GM21390 (cell line): Measurements from ENCODE around the gene LRRC8B.

ENCODE experiments used
- ATAC-seq: cut with Tn5 transposase; IDR thresholded peaks from one replicate; pipeline ENCODE4 v1.9.1; 2021; ENCODE audit not compliant: unreplicated experiment

LRRC8B gene

DNA sequence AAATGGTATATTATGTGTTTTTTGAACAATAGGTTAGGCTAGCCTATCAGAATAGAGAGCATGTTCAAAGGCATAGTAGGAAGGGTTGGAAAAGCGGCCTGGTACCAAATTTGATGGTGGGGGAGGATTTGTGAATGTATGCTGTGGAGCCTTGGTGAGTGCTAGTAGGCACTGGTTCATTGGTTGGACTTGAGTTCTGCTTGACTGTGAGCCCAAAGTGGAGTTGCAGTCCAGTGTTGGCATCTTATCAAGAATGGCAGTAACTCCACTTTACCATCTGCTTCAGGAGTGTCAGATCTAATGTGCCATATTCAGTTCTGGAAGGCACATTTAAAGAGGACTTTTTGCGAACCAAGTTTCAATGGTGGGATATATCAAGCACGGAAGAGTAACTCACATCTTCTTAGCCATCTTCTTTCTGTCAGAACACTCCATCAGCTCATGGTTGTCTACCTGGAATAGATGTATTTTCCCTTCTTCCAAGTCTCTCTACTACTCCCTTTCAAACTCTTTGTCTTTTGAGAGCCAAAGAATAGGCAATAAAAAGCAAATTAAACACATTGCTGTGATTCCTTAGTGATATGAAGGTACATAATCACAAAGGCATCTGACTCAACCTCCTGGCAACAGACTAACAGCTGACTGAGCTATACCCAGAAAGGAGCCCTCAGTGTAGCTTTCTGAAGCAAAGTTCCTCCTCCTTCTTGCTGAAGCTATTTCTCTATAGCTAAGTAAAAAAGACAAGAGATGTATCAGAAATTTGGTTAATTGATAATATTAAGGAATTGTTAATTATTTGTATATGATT lies 21.7 kb downstream of the LRRC8B start:
- ATAC-seq: no peak

DNA sequence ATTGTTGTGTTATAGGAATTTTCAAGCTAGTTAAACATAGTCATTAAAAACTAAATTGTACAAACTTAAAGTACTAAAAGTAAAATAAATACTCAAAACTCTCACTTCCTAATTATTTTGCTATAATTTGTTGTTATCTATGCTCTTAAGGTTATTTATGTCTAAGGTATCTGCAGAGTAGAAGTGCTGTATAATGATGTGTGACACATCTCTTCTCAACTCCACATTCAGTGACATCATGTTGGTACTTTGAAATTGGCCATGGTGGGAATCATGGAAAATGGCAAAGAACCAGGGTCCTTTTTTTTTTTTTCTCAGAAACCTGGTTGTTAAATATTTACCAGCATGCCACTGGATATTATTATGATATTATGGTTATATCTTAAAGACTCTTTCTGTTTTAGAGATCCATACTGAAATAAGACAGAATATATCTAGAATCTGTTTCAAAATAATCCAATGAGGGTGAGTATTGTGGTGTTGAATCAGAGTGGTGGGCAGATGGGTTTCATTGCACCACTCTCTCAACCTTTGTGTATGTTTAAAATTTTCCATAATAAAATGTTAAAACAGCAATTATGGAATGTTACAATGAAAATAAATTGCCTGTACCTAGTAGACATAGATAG lies 22.4 kb downstream of the LRRC8B start:
- ATAC-seq: no peak

DNA sequence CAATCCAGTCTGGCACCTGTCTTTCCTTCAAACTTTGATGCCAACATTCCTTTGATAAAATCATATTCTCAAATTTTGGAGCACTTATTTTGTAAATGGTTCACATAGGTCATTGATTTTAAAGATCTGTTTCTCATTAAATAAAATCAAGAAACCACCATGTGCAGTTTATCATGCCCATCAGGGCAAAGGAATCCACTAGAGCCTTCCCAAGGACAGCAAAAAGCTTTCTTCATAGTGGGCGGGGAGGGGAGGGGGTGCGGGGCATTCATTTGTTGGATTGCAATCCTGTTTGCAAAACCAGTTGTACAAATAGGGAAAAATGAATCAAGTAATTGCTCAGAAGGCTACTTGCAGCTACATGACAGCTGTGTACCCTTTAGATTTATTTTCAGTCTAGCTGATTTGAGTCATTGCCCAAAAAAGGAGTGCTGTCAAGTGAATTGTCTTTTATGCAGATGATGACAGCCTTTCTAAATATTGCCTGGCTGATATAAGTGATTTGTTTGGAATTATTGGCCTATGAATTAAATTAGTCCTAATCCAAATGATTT lies 23.0 kb downstream of the LRRC8B start:
- ATAC-seq: no peak

DNA sequence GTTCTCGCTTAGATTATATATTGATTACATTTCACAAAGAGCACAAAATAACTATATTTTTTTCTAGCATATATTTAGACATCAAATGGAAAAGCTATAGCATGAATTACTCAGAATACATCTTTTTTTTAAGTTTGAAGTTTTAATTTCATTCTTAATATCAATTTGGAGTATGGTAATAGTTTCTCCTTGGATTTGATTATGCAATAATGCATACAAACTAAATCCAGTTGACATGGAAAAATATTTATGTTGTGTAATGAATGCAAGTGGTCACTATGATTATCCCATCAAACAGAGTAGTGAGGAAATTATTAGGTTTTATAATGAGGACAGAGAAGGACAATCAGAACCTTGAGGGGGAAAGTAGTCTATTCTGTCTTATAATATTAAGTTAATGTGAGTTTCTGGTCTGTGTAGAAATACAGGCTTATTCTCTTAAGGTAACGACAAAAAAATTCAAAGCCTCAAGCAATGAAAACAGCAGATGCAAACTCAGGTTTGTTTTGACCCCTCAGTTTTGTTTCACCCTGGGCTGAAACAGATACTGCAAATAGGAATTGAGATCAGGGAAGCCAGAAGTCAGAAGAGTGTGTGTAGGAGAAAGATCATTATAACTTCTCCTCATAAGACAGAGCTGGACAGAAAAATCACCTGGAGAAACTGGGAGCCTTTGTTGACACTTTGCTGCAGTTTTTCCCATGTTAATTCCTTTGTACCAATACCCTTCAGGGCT lies 23.7 kb downstream of the LRRC8B start:
- ATAC-seq: no peak

DNA sequence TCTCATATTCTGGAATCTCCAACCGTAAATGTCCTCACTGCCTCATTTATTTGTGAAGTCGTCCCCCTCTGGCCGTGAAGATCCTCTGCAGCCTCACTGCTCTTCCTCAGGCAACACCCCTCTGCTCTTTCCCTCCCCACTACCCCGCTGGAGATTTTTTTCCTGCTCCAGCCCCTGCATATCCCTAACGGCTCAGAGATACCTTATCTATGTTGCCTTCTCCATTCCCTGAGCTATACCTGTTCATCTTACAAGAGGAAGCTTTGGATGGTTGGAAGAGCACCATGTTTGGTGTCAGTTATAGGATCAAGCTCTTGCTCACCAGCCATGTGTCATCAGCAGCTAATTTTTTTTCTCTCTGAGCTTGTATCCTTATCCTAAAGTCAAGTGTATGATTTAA lies 26.4 kb downstream of the LRRC8B start:
- no peak for ATAC-seq

DNA sequence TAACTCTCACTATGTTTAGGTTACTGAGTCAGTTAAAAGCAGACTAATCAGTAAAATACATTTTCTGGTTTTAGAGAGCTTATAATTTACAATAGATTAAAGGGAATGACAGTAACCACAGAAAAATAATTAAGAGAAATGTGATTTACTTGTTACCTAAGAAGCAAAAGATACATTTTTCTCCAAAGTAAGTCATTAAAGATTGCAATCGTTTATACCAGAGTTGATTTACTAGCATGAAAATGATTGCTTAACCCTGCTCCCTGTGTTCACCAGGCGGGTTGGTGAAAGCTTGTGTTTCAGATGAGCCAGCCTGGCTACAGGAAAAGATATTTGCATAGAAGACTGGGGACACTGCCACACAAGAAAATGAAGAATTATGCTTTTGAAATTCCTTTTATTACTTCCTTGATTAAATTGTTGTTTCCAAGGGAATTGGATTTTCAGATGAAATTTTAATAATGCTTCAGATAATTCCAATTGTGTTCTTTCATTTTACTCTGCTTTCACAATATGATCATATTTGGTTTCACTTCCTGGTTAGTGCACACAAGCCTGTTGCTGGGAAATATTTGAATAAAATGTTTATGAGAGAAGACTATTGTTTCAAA lies 27.9 kb downstream of the LRRC8B start:
- ATAC-seq: peak; percentile 78

DNA sequence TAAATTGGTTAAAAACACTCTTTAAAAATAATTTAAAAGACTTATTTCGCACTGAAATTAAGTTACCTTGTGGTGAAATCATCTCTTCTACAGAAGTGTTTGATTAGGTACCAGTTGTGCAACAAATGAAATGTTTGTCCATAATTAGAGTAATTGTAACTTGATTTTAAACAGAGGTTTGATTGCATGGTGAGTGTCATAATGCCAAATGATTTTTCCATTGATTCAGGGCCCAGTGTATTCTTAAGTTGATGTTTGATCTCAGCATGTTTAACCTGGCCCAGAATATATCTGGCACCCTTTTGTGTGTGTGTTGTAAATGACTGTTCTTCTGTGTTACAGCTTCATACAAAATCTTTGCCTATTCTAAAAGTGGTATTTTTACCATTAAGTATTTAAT lies 28.5 kb downstream of the LRRC8B start:
- ATAC-seq: no peak

DNA sequence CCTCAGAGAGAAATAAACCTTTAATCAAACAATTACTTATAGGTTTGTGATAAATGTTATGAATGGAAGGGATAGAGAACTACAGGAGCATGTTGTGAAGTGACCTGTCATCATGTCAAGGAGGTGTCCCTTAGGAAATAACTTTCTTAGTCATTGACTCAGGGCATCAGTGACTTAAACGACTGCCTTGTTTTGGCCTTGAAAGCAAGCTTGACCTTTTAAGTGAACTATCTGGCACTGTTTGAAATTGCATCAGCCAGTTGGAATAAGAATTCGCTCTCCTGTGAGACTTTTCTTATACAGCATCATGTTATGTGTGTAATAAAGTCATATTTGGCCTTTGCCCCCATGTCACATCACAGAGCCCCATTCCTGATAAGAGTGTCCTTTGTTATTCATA lies 30.9 kb downstream of the LRRC8B start:
- ATAC-seq: no peak

DNA sequence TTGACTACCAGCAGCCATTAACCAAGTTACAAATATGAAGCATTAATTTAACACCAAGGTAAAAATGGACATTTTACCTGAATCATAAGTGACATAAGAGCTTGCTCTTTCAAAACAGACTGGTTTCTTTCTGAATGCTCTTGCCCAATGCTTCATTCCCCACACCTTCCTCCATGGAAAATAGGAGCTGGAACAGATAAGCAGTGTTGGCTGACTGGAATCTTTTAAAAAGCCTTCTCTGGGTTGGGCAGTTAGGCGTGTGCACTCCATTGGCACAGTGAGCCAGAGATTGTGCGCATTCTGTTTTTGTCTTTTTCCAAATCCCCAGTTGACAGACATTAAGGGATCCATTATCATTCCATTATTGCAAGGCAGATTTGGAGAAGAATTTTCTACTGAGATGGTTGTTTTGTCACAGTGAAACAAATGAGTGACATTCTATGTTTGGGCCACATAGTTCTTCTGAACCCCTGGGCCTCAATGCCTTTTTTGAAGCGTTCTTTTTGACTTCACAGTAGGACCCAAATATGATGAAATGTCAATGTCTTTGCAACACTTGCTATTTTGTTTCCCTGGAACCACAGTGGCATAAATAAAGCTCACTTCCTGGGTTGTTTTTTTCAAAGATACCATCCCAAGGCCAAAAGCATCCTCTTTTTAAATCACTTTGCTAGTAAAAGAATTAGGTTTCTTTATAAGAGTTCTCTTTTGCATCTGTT lies 32.3 kb downstream of the LRRC8B start:
- ATAC-seq: no peak

DNA sequence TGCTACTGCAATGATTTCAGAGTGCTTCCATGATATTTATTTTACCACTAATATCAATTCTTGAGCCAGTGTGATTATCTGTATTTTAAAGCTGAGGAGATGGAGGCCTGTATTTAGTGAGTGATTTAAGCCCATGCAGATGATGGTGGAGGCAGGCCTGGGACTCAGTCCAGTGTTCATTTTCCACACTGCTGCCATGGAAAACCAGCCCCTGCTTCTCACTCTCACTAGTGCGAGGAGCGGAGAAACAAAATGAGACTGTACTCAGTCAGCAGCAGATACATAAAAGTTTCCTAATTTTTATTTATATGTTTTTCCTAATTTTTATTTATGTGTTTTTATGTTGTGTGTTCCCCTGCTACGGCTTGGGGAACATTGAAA lies 32.8 kb downstream of the LRRC8B start:
- no peak for ATAC-seq

DNA sequence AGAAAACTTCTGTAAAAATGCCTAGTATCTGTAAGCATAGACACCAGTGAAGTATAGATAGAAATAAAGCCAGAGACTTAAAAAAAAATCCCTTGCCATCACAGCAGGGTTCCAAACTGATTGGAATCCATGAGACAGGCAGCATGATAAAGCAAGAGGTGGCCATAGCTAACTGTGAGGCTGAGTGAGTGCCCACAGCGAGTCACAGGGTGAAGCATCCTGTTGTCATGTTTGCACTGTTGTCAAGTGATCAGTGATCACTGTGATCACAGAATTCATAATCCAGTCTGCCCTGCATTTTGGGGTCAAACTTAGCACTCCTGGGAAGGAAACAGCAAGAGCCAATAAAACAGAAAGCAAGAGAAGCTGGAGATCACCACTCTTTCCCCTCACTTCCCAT lies 33.3 kb downstream of the LRRC8B start:
- no peak for ATAC-seq

DNA sequence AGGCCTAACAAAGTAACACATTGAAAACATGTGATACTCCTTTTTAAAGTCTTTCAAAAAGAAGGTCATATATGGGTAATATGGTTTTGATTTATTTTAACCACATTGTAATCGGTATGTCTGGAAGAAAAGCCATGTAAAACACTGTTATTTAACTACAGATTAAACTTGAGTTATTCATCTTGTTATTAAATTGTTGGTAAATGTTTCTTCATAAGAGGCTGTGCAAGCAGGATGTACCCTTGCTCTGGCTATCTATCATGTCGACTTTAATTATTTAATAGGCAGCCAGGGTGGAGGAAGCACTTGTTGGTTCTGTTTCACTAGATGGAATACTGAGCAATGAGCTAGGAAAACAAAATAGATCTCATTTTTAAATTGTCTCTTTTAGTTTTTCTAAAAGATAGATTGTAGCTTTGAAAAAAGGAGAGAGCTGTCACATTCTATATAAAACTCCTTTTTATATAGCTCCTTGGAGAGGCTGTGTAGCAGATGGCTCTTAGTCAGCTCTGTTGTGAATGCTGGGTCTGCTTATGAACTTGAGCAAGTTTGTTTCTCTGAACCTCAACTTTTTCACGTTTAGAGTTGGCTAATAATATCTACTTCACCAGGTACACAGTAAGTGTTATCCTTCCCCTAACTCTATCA lies 39.5 kb downstream of the LRRC8B start:
- ATAC-seq: no peak

DNA sequence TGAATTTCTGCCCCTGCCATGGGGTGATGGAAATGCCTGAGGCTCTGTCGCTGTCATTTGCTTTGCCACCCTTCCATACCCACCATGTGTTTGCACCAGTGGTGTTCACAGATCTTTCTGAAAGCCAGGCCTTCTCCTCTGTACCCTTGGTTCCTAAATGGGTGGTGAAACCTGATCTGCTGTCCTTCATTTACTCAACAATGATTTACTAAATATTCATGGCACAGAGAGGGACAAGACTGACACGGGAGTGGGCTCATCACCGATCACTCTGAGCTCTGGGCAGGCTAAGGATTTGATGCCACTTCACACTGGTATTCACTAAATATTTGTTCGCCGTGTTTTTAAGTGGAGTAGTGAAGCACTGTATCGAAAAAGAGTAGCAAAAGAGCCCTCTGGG lies 40.9 kb downstream of the LRRC8B start:
- ATAC-seq: no peak

DNA sequence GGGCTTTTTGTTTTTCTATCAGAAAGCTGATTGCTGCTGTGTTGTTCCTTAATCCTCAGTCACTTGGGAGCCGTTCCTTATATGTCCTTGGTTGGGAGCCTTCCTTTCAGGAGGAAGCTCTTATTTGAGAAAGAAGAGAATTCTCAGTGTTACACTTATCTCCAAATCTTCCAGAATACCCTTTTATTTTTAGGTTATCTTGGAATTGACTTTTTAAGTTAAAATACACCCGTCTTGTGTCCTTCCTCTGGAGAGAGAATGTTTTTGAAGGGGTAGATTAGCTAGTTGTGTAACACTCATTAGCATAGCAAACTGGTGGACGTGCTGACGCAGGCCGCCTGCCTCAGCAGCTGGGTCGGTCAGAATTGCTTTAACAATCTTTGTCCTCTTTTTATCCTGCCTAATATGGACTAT lies 42.1 kb downstream of the LRRC8B start:
- ATAC-seq: no peak

DNA sequence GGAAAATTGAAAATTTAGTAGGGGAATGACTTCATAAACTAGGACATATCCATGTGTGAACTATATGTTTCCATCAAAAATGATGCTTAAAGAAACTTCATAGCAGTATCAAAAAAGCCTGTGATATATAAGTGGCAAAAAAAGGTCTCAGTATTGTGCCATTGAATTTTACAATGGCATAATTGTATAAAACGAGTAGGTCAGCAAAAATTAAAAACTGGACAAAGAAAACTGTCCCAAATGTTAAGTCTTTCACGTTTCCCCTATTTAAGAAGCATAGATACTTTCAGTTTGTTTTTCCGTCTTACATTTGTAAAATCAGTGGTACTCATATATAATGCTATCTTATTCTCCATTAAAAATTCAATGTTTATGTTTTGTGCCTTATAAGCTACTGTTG lies 43.2 kb downstream of the LRRC8B start:
- ATAC-seq: no peak

DNA sequence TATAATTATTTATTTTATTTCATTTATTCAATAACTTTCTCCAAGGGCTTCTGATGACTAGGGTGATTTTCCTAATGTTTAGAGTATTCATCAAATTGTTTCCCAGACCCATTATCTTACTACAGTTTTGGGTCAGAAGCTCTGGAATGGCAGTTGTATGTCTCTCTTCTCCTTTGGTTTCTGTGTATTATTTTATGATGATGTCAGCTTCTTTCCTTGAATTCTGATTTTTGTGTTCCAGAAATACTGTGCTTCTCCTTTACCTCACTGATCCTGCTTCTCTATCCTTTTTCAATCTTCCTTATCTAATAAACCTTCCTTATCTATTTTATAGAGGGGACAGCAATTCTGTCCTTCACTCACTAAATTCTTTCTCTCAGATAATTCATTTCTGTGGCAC lies 48.8 kb downstream of the LRRC8B start:
- ATAC-seq: no peak

DNA sequence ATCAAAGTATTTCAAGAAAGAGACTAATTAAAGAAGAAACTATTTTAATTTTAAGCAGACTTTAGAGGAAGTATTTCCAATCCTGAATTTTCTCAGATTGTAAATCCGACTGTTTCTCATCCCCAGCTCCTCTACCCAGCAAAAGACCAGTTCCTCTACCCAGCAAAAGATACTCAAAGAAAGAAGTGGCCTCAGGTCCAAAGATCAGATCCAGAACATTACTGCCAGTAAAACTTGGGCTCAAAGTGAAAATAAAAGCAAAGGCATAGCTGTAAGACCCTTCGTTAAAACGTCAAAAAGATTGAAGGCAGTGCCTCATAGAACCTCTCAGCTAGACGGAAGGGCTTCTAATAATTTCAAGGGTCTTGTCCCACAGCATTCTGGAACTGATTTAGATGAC lies 50.0 kb downstream of the LRRC8B start:
- no peak for ATAC-seq

DNA sequence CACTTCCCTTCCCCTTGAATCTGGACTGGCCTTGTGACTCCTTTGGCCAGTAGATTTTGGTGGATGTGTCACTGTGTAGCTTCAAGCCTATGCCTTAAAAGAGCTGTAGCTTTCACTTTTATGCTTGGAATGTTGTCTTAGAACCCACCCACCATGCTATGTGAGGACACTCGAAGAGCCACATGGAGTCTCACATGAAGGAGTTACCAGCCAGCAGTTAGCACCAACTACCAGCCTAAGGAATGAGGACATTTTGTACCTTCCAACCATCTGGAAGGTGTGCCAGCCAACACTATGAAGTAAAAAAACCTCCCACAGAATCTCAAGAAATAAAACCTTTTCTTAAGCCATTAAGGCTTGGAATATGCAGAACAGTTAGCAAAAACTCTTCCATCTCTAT lies 50.6 kb downstream of the LRRC8B start:
- ATAC-seq: no peak

DNA sequence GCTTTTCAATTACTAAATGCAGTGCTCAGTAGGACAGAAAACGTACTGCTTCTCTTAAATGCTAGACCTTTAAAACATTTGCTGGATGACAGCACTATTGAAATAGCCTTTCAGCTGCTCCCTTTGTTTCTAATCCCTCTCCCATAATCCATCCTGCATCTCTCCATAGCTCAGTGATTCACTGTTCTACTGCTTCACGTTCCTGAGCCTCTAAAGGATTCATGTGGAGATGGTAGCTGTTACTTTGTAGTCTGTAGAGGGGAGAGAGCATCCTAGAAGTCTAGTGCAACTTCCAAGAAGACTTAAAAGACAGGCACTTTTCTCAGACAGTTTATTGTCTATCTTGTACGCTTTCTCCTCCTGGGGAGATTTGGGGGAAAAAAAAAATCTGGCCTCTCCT lies 51.4 kb downstream of the LRRC8B start:
- no peak for ATAC-seq

DNA sequence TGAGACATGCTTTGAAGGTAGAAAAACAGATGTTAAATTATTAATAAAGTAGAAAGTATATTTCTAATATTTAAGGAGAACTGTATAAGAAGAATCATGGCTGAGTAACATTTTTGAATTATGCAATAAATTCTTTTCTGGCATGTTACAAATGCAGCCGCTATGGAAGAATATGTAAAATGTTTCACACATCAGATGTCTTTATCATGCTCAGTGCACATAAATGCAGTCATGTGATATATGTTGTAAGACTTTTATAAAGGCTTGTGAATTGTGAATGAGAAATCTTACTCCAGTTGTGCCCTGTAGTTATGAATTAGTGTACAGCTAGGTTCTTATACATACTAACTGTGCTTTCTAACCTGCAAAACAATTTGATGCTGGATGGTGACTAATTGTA lies 53.5 kb downstream of the LRRC8B start:
- no peak for ATAC-seq
